ENCODE results near the gene TDRD7.
"Not testable (repeated sequence)": the region's sequence is repeated elsewhere in the genome, so short reads cannot be mapped to it uniquely, and the experiment has no call there.

Gene TDRD7

GRCh38 chr9:97487861-97488260, 76.0 kb downstream of the TDRD7 start:
- no peaks in the 10 kb centered on the region for H3K4me1 ChIP-seq (ENCODE audit: control insufficient read depth in 1 of 2, insufficient read depth in 2 of 2, low read length in 2 of 2)
- no peaks in the 10 kb centered on the region for H3K9me3 ChIP-seq (ENCODE audit: control insufficient read depth in 1 of 2, low read length in 2 of 2)
- no peak overlapping the region for H3K27ac ChIP-seq (ENCODE audit: low read depth, low read length)
- H3K27me3 ChIP-seq (ENCODE audit: control insufficient read depth in 1 of 2, insufficient read depth in 2 of 2, low read length in 2 of 2), result no peaks in the 10 kb centered on the region
- H3K9ac ChIP-seq (ENCODE audit: low read depth in 1 of 2, low read length in 2 of 2), result no peak overlapping the region
- H3K36me3 ChIP-seq (ENCODE audit: control insufficient read depth in 1 of 2, insufficient read depth in 2 of 2, low read length in 2 of 2), result peaks cover 27 to 48% of the 10 kb centered on the region in 2 donors
- H3K4me3 ChIP-seq (ENCODE audit: low read depth in 1 of 2, low read length in 2 of 2), result no peak overlapping the region

- Histone ChIP-seq H3K4me1 (ENCODE audit: control insufficient read depth in 1 of 2, insufficient read depth in 2 of 2, low read length in 2 of 2) (no peaks in the 10 kb centered on the region), H3K36me3 (ENCODE audit: control insufficient read depth in 1 of 2, insufficient read depth in 2 of 2, low read length in 2 of 2) (peaks cover 28 to 32% of the 10 kb centered on the region in 2 donors), H3K4me3 (ENCODE audit: low read depth in 1 of 2, low read length in 2 of 2) (no peak overlapping the region)
These were observed 79.5 kb downstream of the TDRD7 start for GRCh38 chr9:97491216-97491999.

GRCh38 chr9:97497558-97498375, 85.9 kb downstream of the TDRD7 start:
- Histone ChIP-seq H3K27me3 (ENCODE audit: control insufficient read depth in 1 of 2, insufficient read depth in 2 of 2, low read length in 2 of 2) (peaks cover 4 to 17% of the 10 kb centered on the region in 2 donors), H3K36me3 (ENCODE audit: control insufficient read depth in 1 of 2, insufficient read depth in 2 of 2, low read length in 2 of 2) (peaks cover 13 to 14% of the 10 kb centered on the region in 2 donors)
- H3K4me1 ChIP-seq (ENCODE audit: control insufficient read depth in 1 of 2, insufficient read depth in 2 of 2, low read length in 2 of 2); H3K4me3 ChIP-seq (ENCODE audit: low read depth in 1 of 2, low read length in 2 of 2); H3K9ac ChIP-seq (ENCODE audit: low read depth in 1 of 2, low read length in 2 of 2); H3K9me3 ChIP-seq (ENCODE audit: control insufficient read depth in 1 of 2, low read length in 2 of 2); H3K27ac ChIP-seq (ENCODE audit: low read depth, low read length): not testable (repeated sequence)

More at GRCh38 chr9:97491216-97491999, 79.5 kb downstream of the TDRD7 start:
- H3K9me3 ChIP-seq (ENCODE audit: control insufficient read depth in 1 of 2, low read length in 2 of 2), result no peaks in the 10 kb centered on the region
- no peak overlapping the region for H3K27ac ChIP-seq (ENCODE audit: low read depth, low read length)
- H3K27me3 ChIP-seq (ENCODE audit: control insufficient read depth in 1 of 2, insufficient read depth in 2 of 2, low read length in 2 of 2), result no peaks in the 10 kb centered on the region
- no peak overlapping the region for H3K9ac ChIP-seq (ENCODE audit: low read depth in 1 of 2, low read length in 2 of 2)

- H3K9ac ChIP-seq (ENCODE audit: low read depth in 1 of 2, low read length in 2 of 2); H3K4me3 ChIP-seq (ENCODE audit: low read depth in 1 of 2, low read length in 2 of 2); H3K27ac ChIP-seq (ENCODE audit: low read depth, low read length); H3K9me3 ChIP-seq (ENCODE audit: control insufficient read depth in 1 of 2, low read length in 2 of 2): not testable (repeated sequence)
- H3K27me3 ChIP-seq (ENCODE audit: control insufficient read depth in 1 of 2, insufficient read depth in 2 of 2, low read length in 2 of 2), result peaks cover 12 to 27% of the 10 kb centered on the region in 2 donors
- H3K4me1 ChIP-seq (ENCODE audit: control insufficient read depth in 1 of 2, insufficient read depth in 2 of 2, low read length in 2 of 2), result peaks cover 16 to 17% of the 10 kb centered on the region in 2 donors
- H3K36me3 ChIP-seq (ENCODE audit: control insufficient read depth in 1 of 2, insufficient read depth in 2 of 2, low read length in 2 of 2), result peaks cover 13 to 14% of the 10 kb centered on the region in 2 donors
These were observed 87.0 kb downstream of the TDRD7 start for GRCh38 chr9:97498846-97499245.

GRCh38 chr9:97500263-97500662, 88.4 kb downstream of the TDRD7 start:
- Histone ChIP-seq H3K9ac (ENCODE audit: low read depth in 1 of 2, low read length in 2 of 2) (no peak overlapping the region), H3K27me3 (ENCODE audit: control insufficient read depth in 1 of 2, insufficient read depth in 2 of 2, low read length in 2 of 2) (peaks cover 21 to 37% of the 10 kb centered on the region in 2 donors), H3K9me3 (ENCODE audit: control insufficient read depth in 1 of 2, low read length in 2 of 2) (no peaks in the 10 kb centered on the region), H3K36me3 (ENCODE audit: control insufficient read depth in 1 of 2, insufficient read depth in 2 of 2, low read length in 2 of 2) (peaks cover 12 to 13% of the 10 kb centered on the region in 2 donors), H3K4me3 (ENCODE audit: low read depth in 1 of 2, low read length in 2 of 2) (no peak overlapping the region), H3K27ac (ENCODE audit: low read depth, low read length) (no peak overlapping the region), H3K4me1 (ENCODE audit: control insufficient read depth in 1 of 2, insufficient read depth in 2 of 2, low read length in 2 of 2) (peaks cover 16 to 20% of the 10 kb centered on the region in 2 donors)

- Histone ChIP-seq H3K36me3 (ENCODE audit: control insufficient read depth in 1 of 2, insufficient read depth in 2 of 2, low read length in 2 of 2) (peaks cover 9 to 12% of the 10 kb centered on the region in 2 donors), H3K27ac (ENCODE audit: low read depth, low read length) (no peak overlapping the region), H3K9ac (ENCODE audit: low read depth in 1 of 2, low read length in 2 of 2) (peak overlapping the region in 1 of 2 donors; percentile 20), H3K4me3 (ENCODE audit: low read depth in 1 of 2, low read length in 2 of 2) (peak overlapping the region; percentile 27 to 67), H3K4me1 (ENCODE audit: control insufficient read depth in 1 of 2, insufficient read depth in 2 of 2, low read length in 2 of 2) (peaks cover 16 to 20% of the 10 kb centered on the region in 2 donors), H3K9me3 (ENCODE audit: control insufficient read depth in 1 of 2, low read length in 2 of 2) (no peaks in the 10 kb centered on the region), H3K27me3 (ENCODE audit: control insufficient read depth in 1 of 2, insufficient read depth in 2 of 2, low read length in 2 of 2) (peaks cover 26 to 42% of the 10 kb centered on the region in 2 donors)
These were observed 88.9 kb downstream of the TDRD7 start for GRCh38 chr9:97500765-97501176.

GRCh38 chr9:97501177-97501971, 89.5 kb downstream of the TDRD7 start, which contains the start of gene TMOD1:
TSS of gene TMOD1 (plus strand) at chr9:97501666. CDS start at chr9:97524189, 22,523 bp downstream.
- peaks cover 16 to 20% of the 10 kb centered on the region in 2 donors for H3K4me1 ChIP-seq (ENCODE audit: control insufficient read depth in 1 of 2, insufficient read depth in 2 of 2, low read length in 2 of 2)
- no peaks in the 10 kb centered on the region for H3K9me3 ChIP-seq (ENCODE audit: control insufficient read depth in 1 of 2, low read length in 2 of 2)
- peak within 1 kb of the TSS; percentile 18 to 38 for H3K9ac ChIP-seq (ENCODE audit: low read depth in 1 of 2, low read length in 2 of 2)
- H3K27ac ChIP-seq (ENCODE audit: low read depth, low read length), result no peak within 1 kb of the TSS
- peak within 1 kb of the TSS; percentile 60 to 72 for H3K4me3 ChIP-seq (ENCODE audit: low read depth in 1 of 2, low read length in 2 of 2)
- H3K27me3 ChIP-seq (ENCODE audit: control insufficient read depth in 1 of 2, insufficient read depth in 2 of 2, low read length in 2 of 2), result peaks cover 28 to 48% of the 10 kb centered on the region in 2 donors
- H3K36me3 ChIP-seq (ENCODE audit: control insufficient read depth in 1 of 2, insufficient read depth in 2 of 2, low read length in 2 of 2), result peaks cover 5 to 8% of the 10 kb centered on the region in 2 donors

- Histone ChIP-seq H3K9me3 (ENCODE audit: control insufficient read depth in 1 of 2, low read length in 2 of 2) (no peaks in the 10 kb centered on the region), H3K36me3 (ENCODE audit: control insufficient read depth in 1 of 2, insufficient read depth in 2 of 2, low read length in 2 of 2) (peaks cover 0 to 2% of the 10 kb centered on the region in 2 donors), H3K9ac (ENCODE audit: low read depth in 1 of 2, low read length in 2 of 2) (peak overlapping the region in 1 of 2 donors; percentile 18), H3K27ac (ENCODE audit: low read depth, low read length) (no peak overlapping the region), H3K27me3 (ENCODE audit: control insufficient read depth in 1 of 2, insufficient read depth in 2 of 2, low read length in 2 of 2) (peaks cover 28 to 49% of the 10 kb centered on the region in 2 donors), H3K4me3 (ENCODE audit: low read depth in 1 of 2, low read length in 2 of 2) (peak overlapping the region; percentile 60 to 72), H3K4me1 (ENCODE audit: control insufficient read depth in 1 of 2, insufficient read depth in 2 of 2, low read length in 2 of 2) (peaks cover 16 to 20% of the 10 kb centered on the region in 2 donors)
These were observed 90.0 kb downstream of the TDRD7 start for GRCh38 chr9:97501972-97502221.

- Histone ChIP-seq H3K4me1 (ENCODE audit: control insufficient read depth in 1 of 2, insufficient read depth in 2 of 2, low read length in 2 of 2) (peaks cover 16 to 20% of the 10 kb centered on the region in 2 donors), H3K4me3 (ENCODE audit: low read depth in 1 of 2, low read length in 2 of 2) (peak overlapping the region; percentile 60 to 72), H3K27ac (ENCODE audit: low read depth, low read length) (no peak overlapping the region), H3K36me3 (ENCODE audit: control insufficient read depth in 1 of 2, insufficient read depth in 2 of 2, low read length in 2 of 2) (no peaks in the 10 kb centered on the region), H3K9me3 (ENCODE audit: control insufficient read depth in 1 of 2, low read length in 2 of 2) (no peaks in the 10 kb centered on the region), H3K9ac (ENCODE audit: low read depth in 1 of 2, low read length in 2 of 2) (peak overlapping the region; percentile 18 to 38), H3K27me3 (ENCODE audit: control insufficient read depth in 1 of 2, insufficient read depth in 2 of 2, low read length in 2 of 2) (peaks cover 28 to 53% of the 10 kb centered on the region in 2 donors)
These were observed 90.5 kb downstream of the TDRD7 start for GRCh38 chr9:97502222-97502983.
